Gastrocnemius medialis (tissue), 4 donors: ENCODE data around the gene CELSR3.

Experiments
- POLR2A ChIP-seq, 2 donors: fragments of 450-650 bp; IDR thresholded peaks; one replicate each; pipeline ENCODE4 v1.6.1; 2017; ENCODE audit warnings: antibody characterized with exemption in 2 of 2, mild to moderate bottlenecking in 2 of 2, moderate library complexity in 2 of 2
- TF ChIP-seq, protein P1 (sequence below), 5 experiments: fragments of 450-650 bp in 3 of 5; fragments of 200-600 bp in 2 of 5; sonication (generic) in 2 of 5; IDR thresholded peaks in 4 of 5; conservative IDR thresholded peaks in 1 of 5; 1 replicate in 4 of 5; 2 replicates in 1 of 5; pipeline ENCODE4 v1.5.1; 2016 to 2019; ENCODE audit warnings: antibody characterized with exemption in 5 of 5, mild to moderate bottlenecking in 3 of 5, moderate library complexity in 3 of 5

- TF ChIP-seq POLR2A (IDR thresholded peaks at IDR 0.05) = no peak
- TF ChIP-seq, protein P1, sequence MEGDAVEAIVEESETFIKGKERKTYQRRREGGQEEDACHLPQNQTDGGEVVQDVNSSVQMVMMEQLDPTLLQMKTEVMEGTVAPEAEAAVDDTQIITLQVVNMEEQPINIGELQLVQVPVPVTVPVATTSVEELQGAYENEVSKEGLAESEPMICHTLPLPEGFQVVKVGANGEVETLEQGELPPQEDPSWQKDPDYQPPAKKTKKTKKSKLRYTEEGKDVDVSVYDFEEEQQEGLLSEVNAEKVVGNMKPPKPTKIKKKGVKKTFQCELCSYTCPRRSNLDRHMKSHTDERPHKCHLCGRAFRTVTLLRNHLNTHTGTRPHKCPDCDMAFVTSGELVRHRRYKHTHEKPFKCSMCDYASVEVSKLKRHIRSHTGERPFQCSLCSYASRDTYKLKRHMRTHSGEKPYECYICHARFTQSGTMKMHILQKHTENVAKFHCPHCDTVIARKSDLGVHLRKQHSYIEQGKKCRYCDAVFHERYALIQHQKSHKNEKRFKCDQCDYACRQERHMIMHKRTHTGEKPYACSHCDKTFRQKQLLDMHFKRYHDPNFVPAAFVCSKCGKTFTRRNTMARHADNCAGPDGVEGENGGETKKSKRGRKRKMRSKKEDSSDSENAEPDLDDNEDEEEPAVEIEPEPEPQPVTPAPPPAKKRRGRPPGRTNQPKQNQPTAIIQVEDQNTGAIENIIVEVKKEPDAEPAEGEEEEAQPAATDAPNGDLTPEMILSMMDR (IDR thresholded peaks at IDR 0.05 in 4 of 5, conservative IDR thresholded peaks at IDR 0.05 in 1 of 5) = no peak
Measured at GRCh38 chr3:48593337-48593736, 69.3 kb downstream of the CELSR3 start.
